Lower leg skin (tissue), 4 donors: ENCODE results near the gene KRTAP2-2. TPM values are rescaled to one million over a fixed set of nuclear protein-coding genes. Genes with fewer than 3 reads are reported as not detected.
"Not testable (repeated sequence)": the region's sequence is repeated elsewhere in the genome, so short reads cannot be mapped to it uniquely, and the experiment has no call there.

Experiments
- DNase-seq, 2 donors: peaks; one replicate each; pipeline ENCODE4 v3.0.0-alpha.2; 2019; ENCODE audit warnings: low spot score in 2 of 2
- H3K4me3 ChIP-seq: fragments of 200-600 bp; sonication (generic); 2 replicates; pipeline ENCODE4 v1.5.1; 2017; ENCODE audit warnings: mild to moderate bottlenecking, low read depth; ENCODE audit not compliant: poor library complexity, severe bottlenecking
- CTCF ChIP-seq, 3 donors: fragments of 450-650 bp; IDR thresholded peaks; one replicate each; pipeline ENCODE4 v1.5.1; 2016; ENCODE audit warnings: antibody characterized with exemption in 3 of 3, mild to moderate bottlenecking in 3 of 3, moderate library complexity in 2 of 3
- POLR2A ChIP-seq, 2 donors: fragments of 450-650 bp; IDR thresholded peaks; one replicate each; pipeline ENCODE4 v1.6.1; 2016 to 2017; ENCODE audit warnings: antibody characterized with exemption in 2 of 2, mild to moderate bottlenecking in 1 of 2, moderate library complexity in 1 of 2
- WGBS, 2 donors: methylation state at CpG; one replicate each; pipeline ENCODE4 v1.1.5; 2018; 5-methylcytosine and 5-hydroxymethylcytosine counted together
- intact Hi-C: fragments of 100-400 bp; cut with DNase I; formaldehyde crosslinking; loops from one replicate; pipeline ENCODE4 v1.15.0; 2023; ENCODE audit warnings: low total_unique reads
- total RNA-seq, 4 donors: library from RNA; depleted of rRNA; stranded (reverse); fragments of >200 nt; gene quantifications; one replicate each; pipeline ENCODE4 v1.1.0, GENCODE V29; 2016

KRTAP2-2 gene
- 10 to 100 TPM in 1 of 4 donors, 1 to 10 TPM in 1, not detected in 2; 3.6 to 58.7 TPM for total RNA-seq

DNA sequence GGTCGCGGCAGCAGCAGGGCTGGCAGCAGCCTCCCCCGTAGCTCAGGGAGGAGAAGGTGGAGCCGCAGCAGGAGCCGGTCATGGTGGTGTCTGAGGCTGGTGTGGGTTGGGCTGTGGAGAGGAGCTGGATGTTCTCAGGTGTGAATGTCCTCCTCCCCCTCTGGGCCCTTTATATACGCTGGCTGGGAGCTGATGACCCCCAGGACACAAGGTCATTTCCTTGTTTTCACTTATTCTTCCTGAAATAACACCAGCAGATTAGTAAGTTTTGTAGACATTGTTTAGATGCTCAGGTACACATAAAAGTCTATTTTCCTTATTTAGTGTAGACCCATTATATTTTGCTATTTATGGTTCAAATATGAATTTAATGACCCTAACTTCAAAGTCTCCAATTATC, at the start of gene KRTAP2-2:
KRTAP2-2 (minus strand) TSS at position 101 of the 400 bp plus-strand sequence; CDS start at position 82, 19 bp downstream.
- WGBS, 2 donors, result 87 to 90% methylated on average over 1 to 3 of the region's 6 CpGs
- intact Hi-C loops, DNase-seq, H3K4me3 ChIP-seq: not testable (repeated sequence)

GRCh38 chr17:41104386-41105038, 49.5 kb upstream of the KRTAP2-2 start:
- 49 to 64% methylated on average over 2 of the region's 2 CpGs for WGBS, 2 donors
- H3K4me3 ChIP-seq, intact Hi-C loops, DNase-seq: not testable (repeated sequence)

DNA sequence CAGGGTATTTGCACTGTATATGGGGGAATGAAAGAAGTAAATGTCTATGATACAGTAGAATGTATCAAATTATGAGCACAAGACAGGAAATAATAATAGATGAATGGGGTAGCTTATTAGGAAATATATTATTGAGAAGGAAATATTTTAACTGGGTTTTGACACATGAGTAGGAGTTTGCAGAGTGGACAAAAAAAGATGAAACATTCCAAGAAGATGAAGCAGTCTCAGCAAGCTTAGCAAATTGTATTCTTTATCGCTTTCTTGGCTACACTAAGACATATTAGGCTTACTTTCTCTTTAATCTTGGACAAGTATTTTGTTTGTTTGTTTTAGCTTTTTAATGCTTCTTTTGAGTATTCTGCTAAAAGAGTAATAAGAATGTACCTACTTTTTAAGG, 48.9 kb upstream of the KRTAP2-2 start:
- no peak overlapping the region for H3K4me3 ChIP-seq
- DNase-seq, result no peak
- TF ChIP-seq POLR2A (IDR thresholded peaks at IDR 0.05), result no peak
- TF ChIP-seq CTCF (IDR thresholded peaks at IDR 0.05), result no peak
- WGBS, 2 donors, result 87 to 97% methylated on average over 1 of the region's 1 CpG
- intact Hi-C loops, result no loop called here

GRCh38 chr17:41101586-41102259, 46.7 kb upstream of the KRTAP2-2 start, which contains the start of gene KRTAP4-16:
KRTAP4-16 (minus strand) TSS chr17:41102209; CDS start chr17:41102209, 0 bp downstream.
- DNase-seq, result no peak
- 58 to 71% methylated on average over 9 of the region's 10 CpGs for WGBS, 2 donors
- intact Hi-C loops, result no loop called here
- no peak within 1 kb of the TSS for H3K4me3 ChIP-seq
- TF ChIP-seq CTCF (IDR thresholded peaks at IDR 0.05) (no peak), POLR2A (IDR thresholded peaks at IDR 0.05) (no peak)

DNA sequence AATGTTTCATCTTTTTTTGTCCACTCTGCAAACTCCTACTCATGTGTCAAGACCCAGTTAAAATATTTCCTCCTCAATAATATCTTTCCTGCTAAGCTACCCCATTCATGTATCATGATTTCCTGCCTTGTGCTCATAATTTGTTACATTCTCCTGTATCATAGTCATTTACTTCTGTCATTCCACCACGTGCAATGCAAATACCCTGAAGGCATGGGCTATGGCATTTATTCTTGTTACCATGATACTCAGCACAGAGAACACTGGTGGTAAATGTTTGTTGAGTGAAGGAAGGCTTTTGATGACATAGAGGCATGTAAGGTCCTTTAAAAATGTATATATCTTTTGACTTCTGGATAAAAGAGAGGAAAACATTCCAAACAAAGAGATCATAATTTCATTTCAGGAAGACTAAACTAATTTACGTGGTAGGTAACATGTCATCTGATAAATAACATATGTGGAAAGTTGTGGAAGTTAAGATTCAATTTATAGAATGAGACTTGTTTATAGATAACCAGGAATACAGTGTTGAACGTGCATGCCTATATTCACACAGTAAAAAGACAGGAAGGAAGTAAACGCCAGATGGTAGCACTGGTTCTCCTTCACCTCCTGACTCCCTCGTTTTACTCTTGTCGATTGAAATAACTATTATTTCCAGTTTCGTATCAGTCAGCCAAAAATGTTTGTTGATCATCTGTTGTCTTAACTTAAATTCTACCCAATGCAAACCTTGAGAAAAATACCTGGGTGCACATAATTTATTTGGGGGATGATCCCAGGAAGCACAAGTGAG, 44.9 kb upstream of the KRTAP2-2 start:
- intact Hi-C loops, H3K4me3 ChIP-seq, DNase-seq: not testable (repeated sequence)
- 48 to 50% methylated on average over 7 of the region's 7 CpGs for WGBS, 2 donors

DNA sequence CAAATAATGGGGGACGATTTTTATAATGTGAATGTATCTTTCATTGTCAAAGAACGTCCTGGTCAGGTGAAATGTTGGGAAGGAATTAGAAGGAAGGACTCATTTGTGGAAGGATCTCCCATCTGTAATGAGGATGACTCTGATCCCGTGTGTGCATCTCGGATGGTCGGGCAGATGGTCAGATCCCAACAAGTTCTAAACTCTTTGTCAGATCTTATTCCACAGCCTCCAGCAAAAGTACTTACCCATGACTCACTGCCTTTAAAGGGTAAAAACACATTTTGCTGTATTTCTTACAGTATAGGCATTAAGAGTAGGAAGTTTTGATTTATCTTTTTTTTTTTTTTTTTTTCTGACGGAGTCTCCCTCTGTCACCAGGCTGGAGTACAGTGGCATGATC, 43.5 kb upstream of the KRTAP2-2 start:
- no peak for DNase-seq
- H3K4me3 ChIP-seq, result no peak overlapping the region
- 54 to 60% methylated on average over 6 of the region's 6 CpGs for WGBS, 2 donors
- intact Hi-C loops, result no loop called here
- TF ChIP-seq POLR2A (IDR thresholded peaks at IDR 0.05) (no peak), CTCF (IDR thresholded peaks at IDR 0.05) (no peak)

DNA sequence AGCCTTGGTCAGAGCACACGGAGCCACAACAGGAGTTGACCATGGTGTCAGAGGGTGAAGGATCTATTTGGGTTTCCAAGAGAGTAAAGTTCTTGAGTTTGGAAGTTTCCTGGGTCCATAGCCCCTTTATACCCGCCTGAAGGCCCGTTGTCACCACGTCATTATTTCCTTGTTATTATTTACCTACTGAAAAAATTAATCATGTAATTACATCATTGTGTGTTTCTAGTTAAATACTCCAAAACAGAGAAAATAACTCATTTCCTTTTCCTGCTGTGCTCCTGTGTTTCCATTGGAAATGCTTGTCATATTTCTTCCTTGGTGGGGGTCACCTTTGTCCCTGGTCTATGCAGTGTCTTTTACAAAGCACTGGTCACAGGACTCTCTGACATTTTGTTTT, 43.0 kb upstream of the KRTAP2-2 start, which contains the start of gene KRTAP4-8:
KRTAP4-8 (minus strand) TSS at position 101 of the 400 bp plus-strand sequence; CDS start at position 43, 58 bp downstream.
- intact Hi-C loops, result no loop called here
- no peak within 1 kb of the TSS for H3K4me3 ChIP-seq
- 67 to 72% methylated on average over 4 of the region's 4 CpGs for WGBS, 2 donors
- no peak for DNase-seq
- TF ChIP-seq POLR2A (IDR thresholded peaks at IDR 0.05), result no peak
- TF ChIP-seq CTCF (IDR thresholded peaks at IDR 0.05), result no peak
